ENCODE results near the gene TIMP2.

The TIMP2 gene

GRCh38 chr17:78812855-78813254, 112.3 kb downstream of the TIMP2 start:
- DNase-seq (ENCODE audit: low spot score): no peak

DNA sequence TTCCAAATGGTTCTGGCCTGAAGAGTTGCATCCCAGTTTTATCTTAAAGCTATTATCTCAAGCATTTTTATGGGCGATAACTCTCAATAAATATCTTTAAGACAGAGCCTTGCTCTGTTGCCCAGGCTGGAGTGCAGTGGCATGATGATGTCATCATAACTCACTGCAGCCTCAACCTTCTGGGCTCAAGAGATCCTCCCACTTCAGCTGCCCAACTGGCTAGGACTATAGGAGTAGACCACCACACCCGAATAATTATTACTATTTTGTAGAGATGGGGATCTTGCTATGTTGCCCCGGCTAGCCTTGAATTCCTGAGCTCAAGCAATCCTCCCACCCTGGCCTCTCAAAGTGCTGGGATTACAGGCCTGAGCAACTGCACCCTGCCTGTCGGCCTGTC, 117.0 kb downstream of the TIMP2 start:
- no peak for DNase-seq (ENCODE audit: low spot score)

DNA sequence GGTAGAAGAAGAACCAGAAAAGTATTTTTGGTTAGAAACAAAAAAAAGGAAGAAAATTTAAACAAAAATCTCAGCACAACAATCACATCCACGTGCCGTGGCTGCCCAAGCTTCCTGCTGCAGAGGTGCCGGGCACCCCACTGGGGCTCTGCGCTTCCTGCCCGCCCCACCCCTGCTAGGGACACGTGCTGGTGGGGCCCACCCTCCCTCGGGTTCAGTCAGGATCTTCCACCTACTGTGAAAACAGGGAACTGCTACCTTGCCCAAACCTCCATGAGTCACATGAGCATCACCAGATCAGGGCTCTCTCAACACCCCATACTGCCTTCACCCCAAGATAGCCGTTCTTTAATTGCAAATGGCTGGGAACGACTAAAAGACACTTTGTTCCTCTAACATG, 118.7 kb downstream of the TIMP2 start:
- no peak for DNase-seq (ENCODE audit: low spot score)

- DNase-seq (ENCODE audit: low spot score): no peak
Observed at GRCh38 chr17:78805301-78805700, 119.9 kb downstream of the TIMP2 start.

GRCh38 chr17:78804777-78805176, 120.4 kb downstream of the TIMP2 start:
- DNase-seq (ENCODE audit: low spot score): no peak

DNA sequence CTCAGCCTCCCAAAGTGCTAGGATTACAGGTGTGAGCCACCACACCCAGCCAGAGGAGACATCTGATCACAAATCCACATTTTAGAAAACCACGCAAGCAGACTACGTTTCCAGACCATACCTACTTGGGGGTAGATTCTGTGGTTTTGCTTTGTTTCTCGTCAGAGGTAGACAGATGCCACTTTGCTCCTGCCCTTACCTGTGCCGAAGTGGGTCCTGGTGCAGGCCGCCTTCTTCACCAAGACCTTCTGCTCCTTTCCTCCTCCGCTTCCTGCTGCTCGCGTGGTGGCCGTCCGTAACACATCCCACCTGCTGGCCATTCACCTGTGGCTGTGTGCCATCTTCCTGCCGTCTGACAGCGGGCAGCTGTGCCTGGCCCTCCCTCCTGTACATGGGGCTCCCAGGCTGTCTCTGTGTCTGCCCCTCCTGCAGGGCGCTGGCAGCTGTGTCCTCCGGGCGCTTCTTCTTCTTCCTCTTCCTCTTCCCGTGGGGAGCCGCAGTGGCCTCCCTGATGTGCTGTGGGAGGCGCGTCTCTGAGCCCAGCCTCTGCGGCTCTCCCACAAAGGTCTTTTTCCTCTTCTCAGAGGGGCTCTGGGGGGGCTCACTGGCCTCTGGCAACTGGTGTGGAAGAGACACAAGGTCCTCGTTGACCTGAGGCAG, 121.9 kb downstream of the TIMP2 start:
- no peak for DNase-seq (ENCODE audit: low spot score)

All from HuH-7.5 (cell line).